Left kidney (tissue), 2 donors: Measurements from ENCODE around the gene YJEFN3. TPM values are rescaled to one million over a fixed set of nuclear protein-coding genes. Genes with fewer than 3 reads are reported as not detected.

ENCODE experiments used
- DNase-seq: peaks from one replicate; pipeline ENCODE4 v3.0.0-alpha.2; 2013
- polyA plus RNA-seq: library from polyadenylated mRNA; unstranded; fragments of 120-200 nt; gene quantifications from one replicate; pipeline ENCODE4 v1.2.1, GENCODE V29; 2013; ENCODE audit not compliant: insufficient read length

Gene YJEFN3
- polyA plus RNA-seq, 1 donor = 11.6 TPM

- DNase-seq = no peak
Observed at GRCh38 chr19:19584356-19584755, 55.6 kb downstream of the YJEFN3 start.

Other genes with a start within 250 kb of the YJEFN3 start
- 57.4 TPM for gene SUGP1, start 208.4 kb upstream of the YJEFN3 start, polyA plus RNA-seq
- gene MAU2, start 208.1 kb upstream of the YJEFN3 start, polyA plus RNA-seq = 70.1 TPM
- 43.1 TPM for gene GATAD2A, start 123.2 kb upstream of the YJEFN3 start, polyA plus RNA-seq
- gene TSSK6, start 13.4 kb upstream of the YJEFN3 start, polyA plus RNA-seq = 0.91 TPM
- gene NDUFA13, start 12.7 kb upstream of the YJEFN3 start, polyA plus RNA-seq = 225 TPM
- gene CILP2, start 9.4 kb downstream of the YJEFN3 start, polyA plus RNA-seq = 0.17 TPM
- gene PBX4, start 89.8 kb downstream of the YJEFN3 start, polyA plus RNA-seq = 6.1 TPM
- 26.1 TPM for gene LPAR2, start 99.3 kb downstream of the YJEFN3 start, polyA plus RNA-seq
- gene GMIP, start 114.7 kb downstream of the YJEFN3 start, polyA plus RNA-seq = 5.7 TPM
- gene ATP13A1, start 134.8 kb downstream of the YJEFN3 start, polyA plus RNA-seq = 54.5 TPM
- 19.7 TPM for gene ZNF101, start 139.9 kb downstream of the YJEFN3 start, polyA plus RNA-seq
- 15.4 TPM for gene ZNF14, start 204.2 kb downstream of the YJEFN3 start, polyA plus RNA-seq